Calu3 (cell line): Measurements from ENCODE around the gene SLCO2A1. TPM values are rescaled to one million over a fixed set of nuclear protein-coding genes. Genes with fewer than 3 reads are reported as not detected.
A peak's percentile ranks its signal among the peaks of the same experiment; 100 is the strongest.

Experiments used
- BruUV-seq: library from RNA; stranded (reverse); fragments of 400-500 nt; replicated peaks from 2 replicates; lab custom pipeline; 2021; lab: Mats Ljungman, UMichigan
- CTCF ChIA-PET: fragments of 300-600 bp; sonication (Branson Sonifier 250); formaldehyde crosslinking; loops from one replicate; lab custom pipeline; 2022; ENCODE audit warnings: antibody characterized with exemption; lab: Charles Lee
- DNase-seq: peaks from one replicate; pipeline ENCODE4 v3.0.0; 2022
- H3K27ac Mint-ChIP-seq: one replicate; pipeline ENCODE4 v1.8.0; 2022; ENCODE audit warnings: mixed read lengths; ENCODE audit not compliant: unreplicated experiment
- H3K27me3 Mint-ChIP-seq: one replicate; pipeline ENCODE4 v1.8.0; 2022; ENCODE audit warnings: mixed read lengths; ENCODE audit not compliant: unreplicated experiment
- H3K36me3 Mint-ChIP-seq: one replicate; pipeline ENCODE4 v1.8.0; 2022; ENCODE audit warnings: mild to moderate bottlenecking, moderate library complexity, mixed read lengths; ENCODE audit not compliant: insufficient read depth, unreplicated experiment
- H3K4me1 Mint-ChIP-seq: one replicate; pipeline ENCODE4 v1.8.0; 2022; ENCODE audit warnings: mild to moderate bottlenecking, low read depth, mixed read lengths; ENCODE audit not compliant: unreplicated experiment
- H3K4me3 Mint-ChIP-seq: one replicate; pipeline ENCODE4 v1.8.0; 2022; ENCODE audit warnings: mild to moderate bottlenecking, low read depth, moderate library complexity, mixed read lengths; ENCODE audit not compliant: unreplicated experiment
- H3K9me3 Mint-ChIP-seq: one replicate; pipeline ENCODE4 v1.8.0; 2022; ENCODE audit warnings: low read depth, mixed read lengths; ENCODE audit not compliant: unreplicated experiment
- CTCF ChIP-seq: fragments of 200-600 bp; IDR thresholded peaks from one replicate; pipeline ENCODE4 v1.8.0; 2022; ENCODE audit warnings: antibody characterized with exemption; ENCODE audit not compliant: unreplicated experiment
- intact Hi-C: fragments of 100-400 bp; cut with micrococcal nuclease; formaldehyde crosslinking; loops from one replicate; pipeline ENCODE4 v1.10.0; 2022; ENCODE audit not compliant: unreplicated experiment
- total RNA-seq: library from RNA; stranded (reverse); gene quantifications from 2 replicates; pipeline ENCODE4 v1.2.3, GENCODE V29; 2022

The SLCO2A1 gene
- total RNA-seq, 1 experiment from 2014 or later = not detected

- TF ChIP-seq CTCF = no peak
- Mint-ChIP-seq H3K4me1 (peaks cover 6% of the 10 kb centered on the region), H3K9me3 (no peaks in the 10 kb centered on the region), H3K4me3 (no peak overlapping the region), H3K27me3 (peaks cover 66% of the 10 kb centered on the region), H3K27ac (no peak overlapping the region), H3K36me3 (no peaks in the 10 kb centered on the region)
- BruUV-seq = no TSS peak
- CTCF ChIA-PET = interaction anchor here (0.9 kb wide), 1 partner anchor 308 kb away, joined by 3 read pairs; no protein-coding TSS in a partner anchor
- no peak for DNase-seq
- intact Hi-C loops = no loop called here
These were observed 3.7 kb upstream of the SLCO2A1 start for GRCh38 chr3:134033315-134033996.

GRCh38 chr3:134031348-134031915, 1.7 kb upstream of the SLCO2A1 start:
- H3K9me3 Mint-ChIP-seq = no peaks in the 10 kb centered on the region
- H3K4me1 Mint-ChIP-seq = peaks cover 13% of the 10 kb centered on the region
- DNase-seq = no peak
- intact Hi-C loops = no loop called here
- TF ChIP-seq CTCF = no peak
- BruUV-seq = no TSS peak
- CTCF ChIA-PET = interaction anchor here (0.6 kb wide), 1 partner anchor 27 kb away, joined by 3 read pairs; no protein-coding TSS in a partner anchor
- peaks cover 86% of the 10 kb centered on the region for H3K27me3 Mint-ChIP-seq
- H3K4me3 Mint-ChIP-seq = no peak overlapping the region
- no peak overlapping the region for H3K27ac Mint-ChIP-seq
- no peaks in the 10 kb centered on the region for H3K36me3 Mint-ChIP-seq

GRCh38 chr3:134030379-134031347, 938 bp upstream of the SLCO2A1 start:
- BruUV-seq = no TSS peak
- Mint-ChIP-seq H3K27me3 (peaks cover 94% of the 10 kb centered on the region), H3K4me1 (peaks cover 13% of the 10 kb centered on the region), H3K27ac (no peak overlapping the region), H3K4me3 (peak overlapping the region; percentile 71), H3K36me3 (no peaks in the 10 kb centered on the region), H3K9me3 (no peaks in the 10 kb centered on the region)
- intact Hi-C loops = no loop called here
- no peak for TF ChIP-seq CTCF
- DNase-seq = no peak
- CTCF ChIA-PET = interaction anchor here (0.6 kb wide), 1 partner anchor 28 kb away, joined by 3 read pairs; no protein-coding TSS in a partner anchor

GRCh38 chr3:134029256-134029733, 430 bp downstream of the SLCO2A1 start:
- H3K27me3 Mint-ChIP-seq = peaks cover 97% of the 10 kb centered on the region
- H3K36me3 Mint-ChIP-seq = no peaks in the 10 kb centered on the region
- no peak for TF ChIP-seq CTCF
- H3K9me3 Mint-ChIP-seq = no peaks in the 10 kb centered on the region
- intact Hi-C loops = loop anchor here (2.0 kb wide), 1 partner anchor 86 kb away; no protein-coding TSS in a partner anchor
- H3K27ac Mint-ChIP-seq = no peak overlapping the region
- DNase-seq = peak; percentile 32
- no TSS peak for BruUV-seq
- H3K4me3 Mint-ChIP-seq = peak overlapping the region; percentile 71
- CTCF ChIA-PET = no interaction called here
- H3K4me1 Mint-ChIP-seq = peaks cover 13% of the 10 kb centered on the region
